IMR-90 (cell line): Measurements from ENCODE around the gene MMP14.

ENCODE experiments used
- CEBPB ChIP-seq: IDR thresholded peaks from 2 replicates; pipeline ENCODE4 v1.6.1; 2012; ENCODE audit warnings: low read depth, low read length, improper control_type of control experiment
- CHD1 ChIP-seq: IDR thresholded peaks from 2 replicates; pipeline ENCODE4 v1.6.1; 2012; ENCODE audit warnings: low read depth, low read length, improper control_type of control experiment
- CTCF ChIP-seq: conservative IDR thresholded peaks from 2 replicates; pipeline ENCODE4 v1.5.1; 2012; ENCODE audit warnings: mild to moderate bottlenecking, low read depth, low read length, improper control_type of control experiment
- ELK1 ChIP-seq: fragments of 150-350 bp; IDR thresholded peaks from 2 replicates; pipeline ENCODE4 v1.6.1; 2016; ENCODE audit warnings: low read depth, mild to moderate bottlenecking, low read length, moderate library complexity, borderline replicate concordance
- MAFK ChIP-seq: IDR thresholded peaks from 2 replicates; pipeline ENCODE4 v1.6.1; 2012; ENCODE audit warnings: low read depth, low read length, improper control_type of control experiment
- NFE2L2 ChIP-seq: fragments of 150-350 bp; IDR thresholded peaks from 2 replicates; pipeline ENCODE4 v1.6.1; 2016; ENCODE audit warnings: low read depth, mild to moderate bottlenecking, low read length
- POLR2A ChIP-seq: IDR thresholded peaks from 2 replicates; pipeline ENCODE4 v1.6.1; 2012; ENCODE audit warnings: mild to moderate bottlenecking, low read depth, low read length
- RAD21 ChIP-seq: IDR thresholded peaks from 2 replicates; pipeline ENCODE4 v1.6.1; 2012; ENCODE audit warnings: low read length, improper control_type of control experiment
- RFX5 ChIP-seq: IDR thresholded peaks from 2 replicates; pipeline ENCODE4 v1.8.0; 2012; ENCODE audit warnings: low read depth, mild to moderate bottlenecking, low read length, moderate library complexity
- SMC3 ChIP-seq: fragments of 150-350 bp; IDR thresholded peaks from 2 replicates; pipeline ENCODE4 v1.6.1; 2016; ENCODE audit warnings: low read depth, mild to moderate bottlenecking, antibody characterized with exemption, low read length, moderate library complexity
- USF2 ChIP-seq: fragments of 150-350 bp; IDR thresholded peaks from 2 replicates; pipeline ENCODE4 v1.6.1; 2017; ENCODE audit warnings: mild to moderate bottlenecking, antibody characterized with exemption, low read length, low read depth

DNA sequence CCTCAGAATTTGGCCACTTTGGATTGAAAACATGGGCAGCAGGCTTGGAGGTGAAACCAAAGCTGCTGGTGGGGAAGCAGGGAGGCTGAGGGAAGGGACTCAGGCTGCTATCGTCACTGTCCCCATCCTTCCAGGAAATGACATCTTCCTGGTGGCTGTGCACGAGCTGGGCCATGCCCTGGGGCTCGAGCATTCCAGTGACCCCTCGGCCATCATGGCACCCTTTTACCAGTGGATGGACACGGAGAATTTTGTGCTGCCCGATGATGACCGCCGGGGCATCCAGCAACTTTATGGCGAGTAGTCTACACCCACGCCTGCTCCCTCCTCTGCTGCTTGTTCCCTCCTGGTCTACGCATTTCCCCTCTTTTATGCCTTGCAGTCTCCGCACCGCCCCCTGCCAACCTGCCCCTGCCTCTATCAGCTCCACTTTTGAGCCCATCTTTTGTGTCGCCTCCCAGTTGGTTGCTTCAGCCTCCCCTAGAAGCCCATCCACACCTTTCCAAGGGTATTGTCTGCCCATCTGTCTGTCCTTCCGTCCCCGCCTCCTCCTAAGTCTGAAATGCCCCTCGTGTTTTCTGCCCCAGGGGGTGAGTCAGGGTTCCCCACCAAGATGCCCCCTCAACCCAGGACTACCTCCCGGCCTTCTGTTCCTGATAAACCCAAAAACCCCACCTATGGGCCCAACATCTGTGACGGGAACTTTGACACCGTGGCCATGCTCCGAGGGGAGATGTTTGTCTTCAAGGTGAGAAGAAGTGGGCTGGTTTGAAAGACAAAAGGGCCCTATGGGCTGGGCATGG, 6.9 kb downstream of the MMP14 start:
- no peak for TF ChIP-seq POLR2A
- TF ChIP-seq CTCF: no peak
- TF ChIP-seq SMC3: no peak
- TF ChIP-seq CEBPB: no peak
- no peak for TF ChIP-seq CHD1
- no peak for TF ChIP-seq NFE2L2
- TF ChIP-seq USF2: no peak
- TF ChIP-seq RAD21: no peak
- TF ChIP-seq MAFK: no peak
- no peak for TF ChIP-seq RFX5
- TF ChIP-seq ELK1: no peak
